Activated B cell treated with CpG ODN at 0.5 μM for 24 hours (primary cell): ENCODE data around the gene COPS2. TPM values are rescaled to one million over a fixed set of nuclear protein-coding genes. Genes with fewer than 3 reads are reported as not detected.
"Not testable (repeated sequence)": the region's sequence is repeated elsewhere in the genome, so short reads cannot be mapped to it uniquely, and the experiment has no call there.

Source experiments
- ATAC-seq: fragments of 200-7000 bp; cut with Tn5 transposase; one replicate; pipeline ENCODE4 v1.10.0; 2021; ENCODE audit warnings: low read depth, mild to moderate bottlenecking, moderate library complexity
- CTCF ChIA-PET: fragments of 350-600 bp; sonication (Branson Sonifier 250); formaldehyde crosslinking; loops from one replicate; lab custom pipeline; 2021; ENCODE audit warnings: antibody characterized with exemption; lab: Charles Lee
- POLR2A ChIA-PET: fragments of 350-600 bp; sonication (Branson Sonifier 250); formaldehyde crosslinking; loops from one replicate; lab custom pipeline; 2021; ENCODE audit warnings: antibody characterized with exemption; lab: Charles Lee
- DNase-seq: peaks from one replicate; pipeline ENCODE4 v3.0.0; 2022
- H3K27ac Mint-ChIP-seq: one replicate; pipeline ENCODE4 v1.8.0; 2020; ENCODE audit warnings: mixed read lengths
- H3K27me3 Mint-ChIP-seq: one replicate; pipeline ENCODE4 v1.8.0; 2021; ENCODE audit warnings: mixed read lengths
- H3K36me3 Mint-ChIP-seq: one replicate; pipeline ENCODE4 v1.8.0; 2021; ENCODE audit warnings: low read depth, mixed read lengths
- H3K4me1 Mint-ChIP-seq: one replicate; pipeline ENCODE4 v1.8.0; 2021; ENCODE audit warnings: mixed read lengths
- H3K4me3 Mint-ChIP-seq: one replicate; pipeline ENCODE4 v1.8.0; 2020; ENCODE audit warnings: mild to moderate bottlenecking, mixed read lengths
- H3K9me3 Mint-ChIP-seq: one replicate; pipeline ENCODE4 v1.8.0; 2020; ENCODE audit warnings: mixed read lengths
- CTCF ChIP-seq: fragments of 200-600 bp; IDR thresholded peaks from one replicate; pipeline ENCODE4 v1.8.0; 2022; ENCODE audit warnings: antibody characterized with exemption, mild to moderate bottlenecking
- intact Hi-C: fragments of 100-400 bp; cut with micrococcal nuclease; formaldehyde crosslinking; loops from one replicate; pipeline ENCODE4 v1.15.1; 2024
- total RNA-seq: library from RNA; stranded (reverse); gene quantifications from 2 replicates; pipeline ENCODE4 v1.2.3, GENCODE V29; 2022

The COPS2 gene
- total RNA-seq, 1 donor from 2014 or later = 54.4 TPM

- intact Hi-C loops = no loop called here
- Mint-ChIP-seq H3K4me3 (no peak overlapping the region), H3K9me3 (peaks cover 2% of the 10 kb centered on the region), H3K27ac (no peak overlapping the region), H3K4me1 (no peaks in the 10 kb centered on the region), H3K36me3 (no peaks in the 10 kb centered on the region), H3K27me3 (peaks cover 2% of the 10 kb centered on the region)
- ChIA-PET POLR2A (no interaction called here), CTCF (no interaction called here)
- no peak for DNase-seq
- ATAC-seq = no peak
- no peak for TF ChIP-seq CTCF
Measured at GRCh38 chr15:49082960-49083359, 72.4 kb downstream of the COPS2 start.

GRCh38 chr15:49079340-49080039 is 75.9 kb downstream of the COPS2 start:
- Mint-ChIP-seq H3K27ac (no peak overlapping the region), H3K36me3 (no peaks in the 10 kb centered on the region), H3K27me3 (peaks cover 2% of the 10 kb centered on the region), H3K4me1 (no peaks in the 10 kb centered on the region), H3K4me3 (no peak overlapping the region), H3K9me3 (peaks cover 2% of the 10 kb centered on the region)
- CTCF ChIA-PET = no interaction called here
- intact Hi-C loops = no loop called here
- TF ChIP-seq CTCF = no peak
- POLR2A ChIA-PET = no interaction called here
- ATAC-seq (no peak), DNase-seq (no peak)

- ATAC-seq (no peak), DNase-seq (no peak)
- no peak for TF ChIP-seq CTCF
- H3K4me1 Mint-ChIP-seq = no peaks in the 10 kb centered on the region
- peaks cover 5% of the 10 kb centered on the region for H3K27me3 Mint-ChIP-seq
- no peak overlapping the region for H3K4me3 Mint-ChIP-seq
- no peaks in the 10 kb centered on the region for H3K36me3 Mint-ChIP-seq
- intact Hi-C loops = no loop called here
- H3K27ac Mint-ChIP-seq = no peak overlapping the region
- CTCF ChIA-PET = no interaction called here
- POLR2A ChIA-PET = no interaction called here
- H3K9me3 Mint-ChIP-seq = peaks cover 2% of the 10 kb centered on the region
Measured at GRCh38 chr15:49075881-49076280, 79.5 kb downstream of the COPS2 start.

- ATAC-seq, H3K4me3 Mint-ChIP-seq, H3K36me3 Mint-ChIP-seq, H3K9me3 Mint-ChIP-seq, DNase-seq, CTCF ChIA-PET, POLR2A ChIA-PET, intact Hi-C loops, H3K27ac Mint-ChIP-seq, H3K4me1 Mint-ChIP-seq: not testable (repeated sequence)
- peaks cover 14% of the 10 kb centered on the region for H3K27me3 Mint-ChIP-seq
Measured at GRCh38 chr15:49074589-49075287, 80.7 kb downstream of the COPS2 start.

Other genes starting within 250 kb of the COPS2 start
- gene SHC4, start 191.7 kb downstream of the COPS2 start, total RNA-seq = 0.24 TPM in 1 of 2 replicates, not detected in the other
- gene SECISBP2L, start 109.2 kb downstream of the COPS2 start, total RNA-seq = 52.6 and 56.5 TPM in 2 replicates
- 16.6 and 18.4 TPM in 2 replicates for gene GALK2, start 14.6 kb upstream of the COPS2 start, total RNA-seq